PC-9 (cell line): ENCODE data around the gene USP24. TPM values are rescaled to one million over a fixed set of nuclear protein-coding genes. Genes with fewer than 3 reads are reported as not detected.

Source experiments
- BruUV-seq: library from RNA; stranded (reverse); fragments of 400-500 nt; replicated peaks from 2 replicates; lab custom pipeline; 2021; lab: Mats Ljungman, UMichigan
- CTCF ChIA-PET: fragments of 300-600 bp; sonication (Branson Sonifier 250); formaldehyde crosslinking; loops from one replicate; lab custom pipeline; 2022; ENCODE audit warnings: antibody characterized with exemption; lab: Charles Lee
- POLR2A ChIA-PET: fragments of 300-600 bp; sonication (Branson Sonifier 250); formaldehyde crosslinking; loops from one replicate; lab custom pipeline; 2022; ENCODE audit warnings: antibody characterized with exemption; ENCODE audit not compliant: unreplicated experiment; lab: Charles Lee
- DNase-seq, 2 experiments: peaks; one replicate each; pipeline versions ENCODE4 v3.0.0 to v3.0.0-alpha.2; 2015 to 2022; ENCODE audit warnings: mixed read lengths in 1 of 2
- H2AFZ ChIP-seq: fragments of 200-600 bp; sonication (generic); 2 replicates; pipeline ENCODE4 v1.8.1; 2017; ENCODE audit warnings: antibody characterized with exemption
- H3F3A ChIP-seq: fragments of 200-600 bp; sonication (generic); 2 replicates; pipeline ENCODE4 v1.8.1; 2017; ENCODE audit warnings: antibody characterized with exemption, mild to moderate bottlenecking, low read depth; ENCODE audit not compliant: insufficient read depth
- H3K27ac ChIP-seq: fragments of 200-600 bp; sonication (generic); 2 replicates; pipeline ENCODE4 v1.6.1; 2016; ENCODE audit warnings: mixed run types
- H3K27me3 ChIP-seq: fragments of 200-600 bp; sonication (generic); 2 replicates; pipeline ENCODE4 v1.6.1; 2016; ENCODE audit warnings: low read depth, mixed run types; ENCODE audit not compliant: insufficient read depth
- H3K36me3 ChIP-seq: fragments of 200-600 bp; sonication (generic); 2 replicates; pipeline ENCODE4 v1.6.1; 2016; ENCODE audit warnings: low read depth, mixed run types
- H3K4me1 ChIP-seq: fragments of 200-600 bp; sonication (generic); replicated peaks from 2 replicates; pipeline ENCODE4 v1.6.1; 2016; ENCODE audit warnings: mixed run types; ENCODE audit not compliant: insufficient read depth
- H3K4me2 ChIP-seq: fragments of 200-600 bp; sonication (generic); 2 replicates; pipeline ENCODE4 v1.6.1; 2017; ENCODE audit warnings: mixed run types
- H3K4me3 ChIP-seq: fragments of 200-600 bp; sonication (generic); 2 replicates; pipeline ENCODE4 v1.6.1; 2016; ENCODE audit warnings: mixed run types
- H3K79me2 ChIP-seq: fragments of 200-600 bp; sonication (generic); 2 replicates; pipeline ENCODE4 v1.6.1; 2017; ENCODE audit warnings: low read depth, mixed run types
- H3K9me2 ChIP-seq: fragments of 200-600 bp; sonication (generic); 2 replicates; pipeline ENCODE4 v1.8.1; 2017; ENCODE audit warnings: mild to moderate bottlenecking; ENCODE audit not compliant: insufficient read depth
- H3K9me3 ChIP-seq: fragments of 200-600 bp; sonication (generic); 2 replicates; pipeline ENCODE4 v1.8.1; 2016; ENCODE audit warnings: low read depth; ENCODE audit not compliant: insufficient read depth
- H4K20me1 ChIP-seq: fragments of 200-600 bp; sonication (generic); 2 replicates; pipeline ENCODE4 v1.8.1; 2017; ENCODE audit not compliant: insufficient read depth
- EZH2 ChIP-seq: fragments of 200-600 bp; sonication (generic); IDR thresholded peaks from 2 replicates; pipeline ENCODE4 v1.8.0; 2017; ENCODE audit warnings: antibody characterized with exemption, low read depth
- intact Hi-C: fragments of 100-400 bp; cut with micrococcal nuclease; formaldehyde crosslinking; loops from one replicate; pipeline ENCODE4 v1.10.0; 2022; ENCODE audit not compliant: unreplicated experiment
- total RNA-seq: library from RNA; stranded (reverse); gene quantifications from 2 replicates; pipeline ENCODE4 v1.2.3, GENCODE V29; 2021
- TF ChIP-seq, protein P1 (sequence below): fragments of 200-600 bp; sonication (generic); conservative IDR thresholded peaks from 2 replicates; pipeline ENCODE4 v1.6.1; 2017; ENCODE audit warnings: mixed run types, antibody characterized with exemption, mild to moderate bottlenecking, moderate library complexity

Gene USP24
- total RNA-seq, 1 experiment from 2014 or later: 61.0 TPM

DNA sequence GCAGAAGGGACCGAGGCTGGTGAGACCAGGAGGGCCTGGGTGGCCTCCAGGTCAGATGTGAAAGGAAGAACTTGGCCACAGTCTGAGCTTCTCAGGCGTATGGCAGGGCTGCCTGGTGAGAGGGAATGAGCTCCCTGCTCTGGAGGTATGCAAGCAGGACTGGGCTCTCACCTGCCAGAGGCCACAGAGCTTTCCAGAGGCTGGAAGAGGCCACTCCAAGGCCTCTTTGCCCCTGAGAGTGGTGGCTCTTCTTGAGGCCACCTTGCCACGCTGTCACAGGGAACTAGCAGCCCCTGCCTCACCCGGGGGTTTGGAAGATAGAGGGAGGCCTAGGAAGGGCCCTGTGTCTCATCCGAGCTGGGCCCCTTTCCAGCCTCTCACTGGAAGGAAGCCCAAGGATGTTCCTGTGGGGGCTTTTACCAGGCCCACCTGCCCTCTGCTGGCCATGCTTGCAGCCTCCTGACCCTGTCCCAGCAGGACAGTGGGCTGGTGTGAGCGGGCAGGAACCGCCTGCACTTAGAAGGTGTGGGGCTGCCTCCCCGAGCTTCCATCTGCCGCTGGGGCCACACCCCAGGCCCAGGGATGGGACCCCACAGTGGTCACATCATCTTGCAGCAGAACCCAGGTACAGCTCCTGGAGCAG is 165.8 kb downstream of the USP24 start:
- no peaks in the 10 kb centered on the region for H3K79me2 ChIP-seq
- TF ChIP-seq, protein P1, sequence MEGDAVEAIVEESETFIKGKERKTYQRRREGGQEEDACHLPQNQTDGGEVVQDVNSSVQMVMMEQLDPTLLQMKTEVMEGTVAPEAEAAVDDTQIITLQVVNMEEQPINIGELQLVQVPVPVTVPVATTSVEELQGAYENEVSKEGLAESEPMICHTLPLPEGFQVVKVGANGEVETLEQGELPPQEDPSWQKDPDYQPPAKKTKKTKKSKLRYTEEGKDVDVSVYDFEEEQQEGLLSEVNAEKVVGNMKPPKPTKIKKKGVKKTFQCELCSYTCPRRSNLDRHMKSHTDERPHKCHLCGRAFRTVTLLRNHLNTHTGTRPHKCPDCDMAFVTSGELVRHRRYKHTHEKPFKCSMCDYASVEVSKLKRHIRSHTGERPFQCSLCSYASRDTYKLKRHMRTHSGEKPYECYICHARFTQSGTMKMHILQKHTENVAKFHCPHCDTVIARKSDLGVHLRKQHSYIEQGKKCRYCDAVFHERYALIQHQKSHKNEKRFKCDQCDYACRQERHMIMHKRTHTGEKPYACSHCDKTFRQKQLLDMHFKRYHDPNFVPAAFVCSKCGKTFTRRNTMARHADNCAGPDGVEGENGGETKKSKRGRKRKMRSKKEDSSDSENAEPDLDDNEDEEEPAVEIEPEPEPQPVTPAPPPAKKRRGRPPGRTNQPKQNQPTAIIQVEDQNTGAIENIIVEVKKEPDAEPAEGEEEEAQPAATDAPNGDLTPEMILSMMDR: no peak
- no peak for TF ChIP-seq EZH2
- ChIA-PET POLR2A (no interaction called here), CTCF (interaction anchor here (0.6 kb wide), 1 partner anchor 101 kb away, joined by 6 read pairs; no protein-coding TSS in a partner anchor)
- H3K4me3 ChIP-seq: no peak overlapping the region
- no peak for DNase-seq
- intact Hi-C loops: no loop called here
- H3K4me2 ChIP-seq: no peak overlapping the region
- BruUV-seq: no TSS peak
- no peaks in the 10 kb centered on the region for H3F3A ChIP-seq
- H3K36me3 ChIP-seq: no peaks in the 10 kb centered on the region; the same call in 1 of the 2 replicates
- no peaks in the 10 kb centered on the region for H3K4me1 ChIP-seq
- H3K9me2 ChIP-seq: no peaks in the 10 kb centered on the region
- H4K20me1 ChIP-seq: no peaks in the 10 kb centered on the region
- H3K27me3 ChIP-seq: no peaks in the 10 kb centered on the region
- no peaks in the 10 kb centered on the region for H3K9me3 ChIP-seq
- H3K27ac ChIP-seq: no peak overlapping the region
- no peak overlapping the region for H2AFZ ChIP-seq

DNA sequence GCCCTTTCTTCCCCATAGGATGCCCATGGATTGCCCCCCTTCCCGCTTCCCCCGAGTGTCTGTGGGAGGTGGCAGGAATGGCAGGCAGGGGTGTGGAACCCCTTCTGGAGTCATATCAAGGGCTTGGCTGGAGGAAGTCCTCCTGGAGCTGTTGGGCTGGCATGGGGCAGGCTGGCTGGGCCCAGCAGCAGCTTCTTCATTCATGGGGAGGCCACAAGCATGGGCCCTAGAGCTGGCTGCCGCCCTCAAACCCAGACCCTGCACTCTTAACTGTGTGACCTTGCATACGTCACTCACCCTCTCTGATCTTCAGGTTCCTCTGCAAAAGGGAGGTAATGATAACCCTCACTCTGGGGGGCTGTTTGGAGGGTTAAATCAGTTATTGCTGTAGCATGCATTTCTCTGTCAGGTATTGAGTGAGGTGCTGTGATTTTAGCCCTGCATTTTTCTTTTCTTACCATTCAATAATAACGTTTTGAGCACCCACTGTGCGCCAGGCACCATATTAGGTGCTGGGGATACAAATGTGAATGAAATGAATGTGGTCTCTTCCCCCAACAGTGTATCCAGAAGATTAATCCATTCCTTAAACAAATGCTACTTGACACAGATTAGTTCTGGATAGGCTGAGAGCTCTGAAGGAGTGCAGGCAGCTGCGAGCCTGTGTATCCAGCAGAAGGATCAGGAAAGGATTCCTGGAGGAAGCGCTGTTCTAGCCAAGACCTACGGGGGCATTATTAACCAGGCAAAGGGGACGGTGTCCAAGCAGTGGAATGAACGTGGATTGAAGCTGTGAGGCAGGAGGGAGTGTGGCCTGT is 166.5 kb downstream of the USP24 start:
- Histone ChIP-seq H4K20me1 (no peaks in the 10 kb centered on the region), H3K4me2 (no peak overlapping the region), H3K36me3 (no peaks in the 10 kb centered on the region; the same call in 1 of the 2 replicates), H3K4me3 (no peak overlapping the region), H3K4me1 (no peaks in the 10 kb centered on the region), H3K27me3 (no peaks in the 10 kb centered on the region), H3K27ac (no peak overlapping the region), H3F3A (no peaks in the 10 kb centered on the region), H3K79me2 (no peaks in the 10 kb centered on the region), H2AFZ (no peak overlapping the region), H3K9me2 (no peaks in the 10 kb centered on the region), H3K9me3 (no peaks in the 10 kb centered on the region)
- intact Hi-C loops: no loop called here
- no peak for TF ChIP-seq EZH2
- TF ChIP-seq, protein P1: no peak
- ChIA-PET CTCF (no interaction called here), POLR2A (no interaction called here)
- no peak for DNase-seq
- no TSS peak for BruUV-seq

DNA sequence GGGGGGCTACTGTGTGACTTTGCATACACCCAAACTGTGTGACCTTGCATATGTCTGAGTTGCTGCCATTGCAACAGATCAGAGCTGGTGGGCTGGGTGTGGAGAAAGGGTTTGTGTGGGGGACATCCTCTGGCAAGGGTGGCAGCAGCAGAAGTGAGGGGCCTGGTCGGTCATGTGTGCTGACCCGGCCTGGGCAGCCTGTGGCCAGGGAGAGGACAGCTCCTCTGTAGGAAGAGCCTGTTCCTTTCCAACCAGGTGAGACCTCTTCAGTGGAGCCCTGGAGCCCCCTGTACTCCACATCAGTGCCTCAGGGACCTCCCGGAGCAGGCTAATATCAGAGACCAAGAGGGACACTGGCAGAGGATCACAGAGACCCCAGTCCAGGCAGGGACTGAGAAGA is 167.6 kb downstream of the USP24 start:
- no peaks in the 10 kb centered on the region for H3F3A ChIP-seq
- H3K36me3 ChIP-seq: no peaks in the 10 kb centered on the region; the same call in 1 of the 2 replicates
- intact Hi-C loops: no loop called here

More for the DNA sequence above, 167.6 kb downstream of the USP24 start:
- ChIA-PET CTCF (no interaction called here), POLR2A (no interaction called here)
- Histone ChIP-seq H3K9me2 (no peaks in the 10 kb centered on the region), H3K4me2 (no peak overlapping the region), H4K20me1 (no peaks in the 10 kb centered on the region), H3K27ac (no peak overlapping the region), H3K79me2 (no peaks in the 10 kb centered on the region), H3K9me3 (no peaks in the 10 kb centered on the region), H2AFZ (no peak overlapping the region), H3K4me1 (no peaks in the 10 kb centered on the region), H3K4me3 (no peak overlapping the region), H3K27me3 (no peaks in the 10 kb centered on the region)
- no peak for DNase-seq
- TF ChIP-seq, protein P1: no peak
- no peak for TF ChIP-seq EZH2
- no TSS peak for BruUV-seq
